Adrenal gland (tissue), 12 donors: ENCODE data around the gene MAP3K7. TPM values are rescaled to one million over a fixed set of nuclear protein-coding genes. Genes with fewer than 3 reads are reported as not detected.
"Not testable (repeated sequence)": the region's sequence is repeated elsewhere in the genome, so short reads cannot be mapped to it uniquely, and the experiment has no call there.

ENCODE experiments used
- DNase-seq, 7 donors: peaks; one replicate each; pipeline ENCODE4 v3.0.0-alpha.2; 2019 to 2020
- H3K27ac ChIP-seq, 5 donors: fragments of 200-600 bp; sonication (generic) in 4 of 5; 1 replicate in 3 of 5; 2 replicates in 2 of 5; pipeline versions ENCODE4 v1.5.1 to v1.8.0; 2016 to 2020; ENCODE audit warnings: mild to moderate bottlenecking in 1 of 5
- H3K27me3 ChIP-seq: fragments of 200-600 bp; 2 replicates; pipeline ENCODE4 v1.8.0; 2021
- H3K36me3 ChIP-seq, 2 donors: fragments of 200-600 bp; replicated peaks in 1 of 2; 1 replicate in 1 of 2; 2 replicates in 1 of 2; pipeline versions ENCODE4 v1.5.1 to v1.8.0; 2018 to 2022
- H3K4me1 ChIP-seq, 2 donors: fragments of 200-600 bp; replicated peaks in 1 of 2; 1 replicate in 1 of 2; 2 replicates in 1 of 2; pipeline versions ENCODE4 v1.5.1 to v1.8.0; 2018 to 2021
- H3K4me3 ChIP-seq, 4 donors: fragments of 200-600 bp; sonication (generic) in 3 of 4; one replicate each; pipeline ENCODE4 v1.5.1; 2016 to 2018
- H3K9me3 ChIP-seq, 3 donors: fragments of 200-600 bp; sonication (generic) in 1 of 3; replicated peaks in 1 of 3; 1 replicate in 2 of 3; 2 replicates in 1 of 3; pipeline versions ENCODE4 v1.5.1 to v1.8.0; 2016 to 2021
- CTCF ChIP-seq, 6 experiments: fragments of 450-650 bp in 4 of 6; fragments of 200-600 bp in 2 of 6; sonication (generic) in 1 of 6; IDR thresholded peaks; 1 replicate in 5 of 6; 2 replicates in 1 of 6; pipeline versions ENCODE4 v1.5.1 to v1.8.0; 2016 to 2021; ENCODE audit warnings: antibody characterized with exemption in 6 of 6, mild to moderate bottlenecking in 2 of 6, moderate library complexity in 1 of 6
- POLR2A ChIP-seq, 2 donors: fragments of 450-650 bp; IDR thresholded peaks; one replicate each; pipeline ENCODE4 v1.6.1; 2017; ENCODE audit warnings: antibody characterized with exemption in 2 of 2, mild to moderate bottlenecking in 2 of 2, moderate library complexity in 1 of 2
- WGBS, 4 donors: extraction: QIAGEN DNeasy Blood & Tissue Kit in 2 of 4; methylation state at CpG; one replicate each; pipeline versions ENCODE4 v1.1.5 to v1.1.7; 2013 to 2017; 5-methylcytosine and 5-hydroxymethylcytosine counted together
- intact Hi-C, 2 donors: fragments of 100-400 bp; cut with DNase I; formaldehyde crosslinking; loops; one replicate each; pipeline versions ENCODE4 v1.14.1 to v1.15.0; 2022 to 2023
- polyA plus RNA-seq, 3 donors: library from polyadenylated mRNA; stranded (reverse); fragments of 200-250 nt in 2 of 3; fragments of 350-450 nt in 1 of 3; fragmentation: Illumina TruSeq in 1 of 3; extraction: RNeasy Lipid Tissue Mini Kit (QIAGEN cat#74804) in 1 of 3; gene quantifications; one replicate each; pipeline ENCODE4 v1.2.3, GENCODE V29; 2013 to 2014
- total RNA-seq, 9 donors: library from RNA; depleted of rRNA in 4 of 9; stranded (reverse); fragments of >200 nt in 4 of 9; fragments of 120-200 nt in 1 of 9; fragmentation: NEBNext Ultra II Directional in 1 of 9; extraction: Animal tissue kit (Norgen Biotek cat#: 25700) in 1 of 9; gene quantifications; one replicate each; pipeline versions ENCODE4 v1.1.0 to v1.2.4, GENCODE V29; 2013 to 2023
- donor health status: healthy with polysubstance abuse.
- donor health status: Bipolar disorder and iron deficiency.
- donor health status: DM: yes; HTN: yes; CAD: no.
- donor health status: DM: no; HTN: no; CAD: no.
- donor health status: DM: no; HTN: no; CAD: no.
- donor health status: DM: yes; HTN: yes; CAD: no.

MAP3K7 gene
- total and polyA plus RNA-seq, 12 donors, result 14.4 to 35.1 (median 21.1) TPM

DNA sequence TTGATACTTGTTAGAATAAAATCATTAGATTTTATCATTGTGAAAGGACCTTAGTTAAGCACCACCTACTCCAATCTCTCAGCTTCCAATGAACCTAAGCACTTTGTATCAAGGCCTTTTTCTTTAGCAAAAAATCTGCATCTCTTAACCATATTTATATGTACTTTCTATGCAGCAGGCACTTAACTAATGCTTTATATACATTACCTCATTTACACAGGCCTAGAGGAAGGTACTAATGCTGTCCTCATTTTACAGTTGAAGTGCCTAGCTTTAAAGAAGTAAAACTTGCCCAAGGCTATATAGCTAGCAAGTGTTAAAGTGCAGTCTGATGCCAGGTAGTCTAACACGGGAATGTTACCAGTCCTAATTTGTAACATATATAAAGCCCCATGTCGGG is 14.0 kb downstream of the MAP3K7 start:
- no peaks in the 10 kb centered on the region for H3K27me3 ChIP-seq
- H3K36me3 ChIP-seq, result no peaks in the 10 kb centered on the region
- intact Hi-C loops, result no loop called here
- TF ChIP-seq POLR2A (IDR thresholded peaks at IDR 0.05) (no peak), CTCF (IDR thresholded peaks at IDR 0.05) (no peak)
- no peak overlapping the region for H3K4me3 ChIP-seq
- H3K9me3 ChIP-seq, result no peaks in the 10 kb centered on the region
- 66 to 79% (median 71%) methylated on average over 2 of the region's 2 CpGs for WGBS, 4 donors
- no peak for DNase-seq
- peaks cover 0 to 4% of the 10 kb centered on the region in 2 donors for H3K4me1 ChIP-seq
- no peak overlapping the region for H3K27ac ChIP-seq

GRCh38 chr6:90569223-90569622 is 17.6 kb downstream of the MAP3K7 start:
- TF ChIP-seq POLR2A (IDR thresholded peaks at IDR 0.05), result no peak
- no peak for TF ChIP-seq CTCF (IDR thresholded peaks at IDR 0.05)
- no peak overlapping the region for H3K27ac ChIP-seq
- DNase-seq, result no peak
- no peaks in the 10 kb centered on the region for H3K27me3 ChIP-seq
- H3K9me3 ChIP-seq, result no peaks in the 10 kb centered on the region
- intact Hi-C loops, result no loop called here
- H3K36me3 ChIP-seq, result no peaks in the 10 kb centered on the region
- H3K4me1 ChIP-seq, result no peaks in the 10 kb centered on the region
- H3K4me3 ChIP-seq, result no peak overlapping the region

DNA sequence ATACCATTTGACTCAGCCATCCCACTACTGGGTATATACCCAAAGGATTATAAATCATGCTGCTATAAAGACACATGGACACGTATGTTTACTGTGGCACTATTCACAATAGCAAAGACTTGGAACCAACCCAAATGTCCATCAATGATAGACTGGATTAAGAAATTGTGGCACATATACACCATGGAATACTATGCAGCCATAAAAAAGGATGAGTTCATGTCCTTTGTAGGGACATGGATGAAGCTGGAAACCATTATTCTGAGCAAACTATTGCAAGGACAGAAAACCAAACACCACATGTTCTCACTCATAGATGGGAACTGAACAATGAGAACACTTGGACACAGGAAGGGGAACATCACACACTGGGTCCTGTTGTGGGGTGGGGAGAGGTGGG is 19.2 kb downstream of the MAP3K7 start:
- H3K27me3 ChIP-seq, H3K9me3 ChIP-seq, DNase-seq, H3K4me1 ChIP-seq, H3K36me3 ChIP-seq, intact Hi-C loops, H3K4me3 ChIP-seq, H3K27ac ChIP-seq: not testable (repeated sequence)
- WGBS, 4 donors, result 94 to 100% (median 98%) methylated on average over 1 of the region's 1 CpG

GRCh38 chr6:90562341-90562740 is 24.5 kb downstream of the MAP3K7 start:
- H3K9me3 ChIP-seq, intact Hi-C loops, H3K4me3 ChIP-seq, DNase-seq, H3K27ac ChIP-seq, H3K4me1 ChIP-seq, H3K27me3 ChIP-seq: not testable (repeated sequence)
- H3K36me3 ChIP-seq, result peaks cover 0 to 29% of the 10 kb centered on the region in 2 donors
- 90 to 99% (median 95%) methylated on average over 8 of the region's 9 CpGs for WGBS, 4 donors

DNA sequence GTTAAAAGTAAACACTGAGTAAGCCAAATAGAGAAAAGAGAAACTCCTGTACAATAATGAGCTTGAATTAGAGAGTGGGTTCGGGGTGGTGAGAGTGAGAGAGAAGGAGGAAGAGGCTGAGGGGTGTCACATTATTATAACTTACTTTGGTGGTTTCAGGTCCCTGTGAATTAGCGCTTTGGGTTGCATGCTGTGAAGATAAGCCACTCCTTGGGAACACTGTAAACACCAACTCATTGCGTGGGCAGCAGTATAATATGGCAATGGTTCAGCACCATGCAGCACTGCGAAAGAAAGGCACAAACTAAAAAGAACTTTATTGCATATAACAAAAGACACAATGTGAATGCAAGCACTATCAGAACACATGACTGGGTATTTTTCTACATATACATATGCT is 26.9 kb downstream of the MAP3K7 start:
- Histone ChIP-seq H3K4me3 (no peak overlapping the region), H3K27me3 (no peaks in the 10 kb centered on the region), H3K36me3 (peaks cover 0 to 38% of the 10 kb centered on the region in 2 donors), H3K9me3 (no peaks in the 10 kb centered on the region), H3K27ac (no peak overlapping the region), H3K4me1 (no peaks in the 10 kb centered on the region)
- DNase-seq, result no peak
- intact Hi-C loops, result no loop called here
- 92 to 98% (median 94%) methylated on average over 4 of the region's 4 CpGs for WGBS, 4 donors
- TF ChIP-seq CTCF (IDR thresholded peaks at IDR 0.05) (no peak), POLR2A (IDR thresholded peaks at IDR 0.05) (no peak)
